A549 (cell line): Measurements from ENCODE around the gene ZFC3H1.

Source experiments
- CBX2 ChIP-seq: fragments of 200-600 bp; sonication (generic); IDR thresholded peaks from 2 replicates; pipeline ENCODE4 v1.6.1; 2016; ENCODE audit warnings: low read depth, mild to moderate bottlenecking, borderline replicate concordance
- JUNB ChIP-seq: fragments of >200 bp; sonication (Bioruptor Twin); formaldehyde crosslinking; IDR thresholded peaks from 2 replicates; pipeline ENCODE4 v1.6.1; 2016
- MAFK ChIP-seq: fragments of 450-650 bp; IDR thresholded peaks from 2 replicates; pipeline ENCODE4 v1.6.1; 2014; ENCODE audit not compliant: partially characterized antibody
- NFE2L2 ChIP-seq: fragments of 150-350 bp; conservative IDR thresholded peaks from 2 replicates; pipeline ENCODE4 v1.6.1; 2014; ENCODE audit warnings: low read length
- POLR2AphosphoS2 ChIP-seq: conservative IDR thresholded peaks from 2 replicates; pipeline ENCODE4 v1.6.1; 2012; ENCODE audit warnings: low read length, improper control_type of control experiment, inconsistent platforms
- ZSCAN20 ChIP-seq: fragments of 250-450 bp; sonication (Bioruptor Pico); IDR thresholded peaks from 2 replicates; pipeline ENCODE4 v1.8.0; 2022; ENCODE audit warnings: mild to moderate bottlenecking, moderate library complexity
- TF ChIP-seq, protein P1 (sequence below): fragments of >200 bp; sonication (Bioruptor Twin); formaldehyde crosslinking; IDR thresholded peaks from 3 replicates; pipeline ENCODE4 v1.5.1; 2016

DNA sequence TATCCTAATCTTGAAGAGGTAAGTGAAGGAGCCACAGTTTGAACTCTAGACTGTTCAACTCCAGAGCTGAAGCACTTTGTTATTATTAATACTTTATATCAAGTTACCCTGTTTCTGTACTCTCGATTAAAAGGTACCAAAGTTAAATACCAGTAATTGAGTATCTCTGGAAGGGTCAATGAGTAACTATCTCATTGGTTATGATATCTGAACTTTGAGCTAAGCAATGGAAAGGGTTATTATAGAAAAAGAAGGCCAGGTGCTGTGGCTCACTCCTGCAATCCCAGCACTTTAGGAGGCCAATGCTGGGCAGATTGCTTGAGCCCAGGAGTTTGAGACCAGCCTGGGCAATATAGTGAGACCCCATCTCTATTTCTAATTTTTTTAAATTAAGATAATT, 32.1 kb upstream of the ZFC3H1 start:
- TF ChIP-seq POLR2AphosphoS2 (no peak), NFE2L2 (no peak), ZSCAN20 (no peak), CBX2 (no peak), JUNB (no peak), MAFK (no peak)
- TF ChIP-seq, protein P1, sequence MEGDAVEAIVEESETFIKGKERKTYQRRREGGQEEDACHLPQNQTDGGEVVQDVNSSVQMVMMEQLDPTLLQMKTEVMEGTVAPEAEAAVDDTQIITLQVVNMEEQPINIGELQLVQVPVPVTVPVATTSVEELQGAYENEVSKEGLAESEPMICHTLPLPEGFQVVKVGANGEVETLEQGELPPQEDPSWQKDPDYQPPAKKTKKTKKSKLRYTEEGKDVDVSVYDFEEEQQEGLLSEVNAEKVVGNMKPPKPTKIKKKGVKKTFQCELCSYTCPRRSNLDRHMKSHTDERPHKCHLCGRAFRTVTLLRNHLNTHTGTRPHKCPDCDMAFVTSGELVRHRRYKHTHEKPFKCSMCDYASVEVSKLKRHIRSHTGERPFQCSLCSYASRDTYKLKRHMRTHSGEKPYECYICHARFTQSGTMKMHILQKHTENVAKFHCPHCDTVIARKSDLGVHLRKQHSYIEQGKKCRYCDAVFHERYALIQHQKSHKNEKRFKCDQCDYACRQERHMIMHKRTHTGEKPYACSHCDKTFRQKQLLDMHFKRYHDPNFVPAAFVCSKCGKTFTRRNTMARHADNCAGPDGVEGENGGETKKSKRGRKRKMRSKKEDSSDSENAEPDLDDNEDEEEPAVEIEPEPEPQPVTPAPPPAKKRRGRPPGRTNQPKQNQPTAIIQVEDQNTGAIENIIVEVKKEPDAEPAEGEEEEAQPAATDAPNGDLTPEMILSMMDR = no peak
